ENCODE results near the gene HOXD4. TPM values are rescaled to one million over a fixed set of nuclear protein-coding genes. Genes with fewer than 3 reads are reported as not detected.

HOXD4 gene
- polyA plus RNA-seq, 2 of the 4 experiments (the other 2 are of a cell fraction): 0.27 to 0.87 TPM

DNA sequence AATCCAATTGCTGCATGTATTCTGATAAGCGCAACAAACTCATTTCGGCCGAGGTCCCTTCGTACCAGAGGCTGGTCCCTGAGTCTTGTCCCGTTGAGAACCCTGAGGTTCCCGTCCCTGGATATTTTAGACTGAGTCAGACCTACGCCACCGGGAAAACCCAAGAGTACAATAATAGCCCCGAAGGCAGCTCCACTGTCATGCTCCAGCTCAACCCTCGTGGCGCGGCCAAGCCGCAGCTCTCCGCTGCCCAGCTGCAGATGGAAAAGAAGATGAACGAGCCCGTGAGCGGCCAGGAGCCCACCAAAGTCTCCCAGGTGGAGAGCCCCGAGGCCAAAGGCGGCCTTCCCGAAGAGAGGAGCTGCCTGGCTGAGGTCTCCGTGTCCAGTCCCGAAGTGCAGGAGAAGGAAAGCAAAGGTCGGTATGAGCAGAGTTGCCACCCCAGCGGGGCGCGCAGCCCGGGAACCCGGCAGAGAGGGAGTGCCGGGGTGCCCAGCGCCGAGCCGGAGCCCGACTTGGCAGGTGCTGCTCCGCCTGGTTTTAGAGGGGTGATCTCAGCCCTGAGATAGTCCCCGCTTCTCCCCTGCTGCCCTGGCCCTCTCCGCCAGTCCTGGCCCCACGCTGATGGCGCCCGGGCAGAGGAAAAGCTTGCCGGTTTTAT, 34.1 kb upstream of the HOXD4 start (continued):
- TF ChIP-seq, protein P1, sequence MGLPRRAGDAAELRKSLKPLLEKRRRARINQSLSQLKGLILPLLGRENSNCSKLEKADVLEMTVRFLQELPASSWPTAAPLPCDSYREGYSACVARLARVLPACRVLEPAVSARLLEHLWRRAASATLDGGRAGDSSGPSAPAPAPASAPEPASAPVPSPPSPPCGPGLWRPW (IDR thresholded peaks at IDR 0.05): no peak
- TF ChIP-seq, protein P2, sequence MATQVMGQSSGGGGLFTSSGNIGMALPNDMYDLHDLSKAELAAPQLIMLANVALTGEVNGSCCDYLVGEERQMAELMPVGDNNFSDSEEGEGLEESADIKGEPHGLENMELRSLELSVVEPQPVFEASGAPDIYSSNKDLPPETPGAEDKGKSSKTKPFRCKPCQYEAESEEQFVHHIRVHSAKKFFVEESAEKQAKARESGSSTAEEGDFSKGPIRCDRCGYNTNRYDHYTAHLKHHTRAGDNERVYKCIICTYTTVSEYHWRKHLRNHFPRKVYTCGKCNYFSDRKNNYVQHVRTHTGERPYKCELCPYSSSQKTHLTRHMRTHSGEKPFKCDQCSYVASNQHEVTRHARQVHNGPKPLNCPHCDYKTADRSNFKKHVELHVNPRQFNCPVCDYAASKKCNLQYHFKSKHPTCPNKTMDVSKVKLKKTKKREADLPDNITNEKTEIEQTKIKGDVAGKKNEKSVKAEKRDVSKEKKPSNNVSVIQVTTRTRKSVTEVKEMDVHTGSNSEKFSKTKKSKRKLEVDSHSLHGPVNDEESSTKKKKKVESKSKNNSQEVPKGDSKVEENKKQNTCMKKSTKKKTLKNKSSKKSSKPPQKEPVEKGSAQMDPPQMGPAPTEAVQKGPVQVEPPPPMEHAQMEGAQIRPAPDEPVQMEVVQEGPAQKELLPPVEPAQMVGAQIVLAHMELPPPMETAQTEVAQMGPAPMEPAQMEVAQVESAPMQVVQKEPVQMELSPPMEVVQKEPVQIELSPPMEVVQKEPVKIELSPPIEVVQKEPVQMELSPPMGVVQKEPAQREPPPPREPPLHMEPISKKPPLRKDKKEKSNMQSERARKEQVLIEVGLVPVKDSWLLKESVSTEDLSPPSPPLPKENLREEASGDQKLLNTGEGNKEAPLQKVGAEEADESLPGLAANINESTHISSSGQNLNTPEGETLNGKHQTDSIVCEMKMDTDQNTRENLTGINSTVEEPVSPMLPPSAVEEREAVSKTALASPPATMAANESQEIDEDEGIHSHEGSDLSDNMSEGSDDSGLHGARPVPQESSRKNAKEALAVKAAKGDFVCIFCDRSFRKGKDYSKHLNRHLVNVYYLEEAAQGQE (IDR thresholded peaks at IDR 0.05): no peak
- TF ChIP-seq HOXB5 (CRISPR knock-in tag; IDR thresholded peaks at IDR 0.05): no peak
- no peak for TF ChIP-seq FOXS1 (CRISPR knock-in tag; IDR thresholded peaks at IDR 0.05)
- TF ChIP-seq FOSB (CRISPR knock-in tag; IDR thresholded peaks at IDR 0.05): no peak

DNA sequence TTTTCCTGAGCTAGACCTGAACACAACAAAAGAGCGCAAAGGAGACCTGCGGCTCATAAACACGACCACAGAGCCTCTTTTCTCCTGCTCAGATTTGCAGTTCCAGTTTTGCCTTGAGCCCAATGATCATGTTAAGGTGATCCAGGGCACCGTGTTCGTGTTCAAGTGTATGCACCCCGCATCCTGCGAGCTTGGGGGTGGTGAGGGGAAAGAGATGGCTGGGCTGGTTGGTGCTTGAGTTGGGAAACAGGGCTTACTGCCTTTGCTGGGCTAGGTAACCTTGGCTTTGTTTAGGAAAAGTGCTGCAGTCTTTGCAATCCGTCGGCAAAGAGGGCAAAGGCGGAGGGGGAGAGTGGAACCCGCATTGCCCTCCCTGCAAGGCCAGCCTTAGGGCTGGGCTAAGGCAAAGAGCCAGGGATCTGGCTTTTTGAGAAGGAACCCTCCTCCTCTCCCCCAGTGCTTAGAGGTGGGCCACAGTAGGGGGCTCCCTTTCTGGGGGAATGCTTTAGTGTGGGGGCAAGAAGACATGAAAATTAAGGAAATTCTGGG, 33.5 kb upstream of the HOXD4 start:
- ATAC-seq (no peak), FAIRE-seq (no peak), DNase-seq (ENCODE audit: low read depth in 1 of 2, low spot score in 1 of 2) (no peak)
- ChIA-PET POLR2A (no interaction called here), CTCF (interaction anchor here (0.8 to 3.6 kb wide), 7 partner anchors 9 to 1044 kb away, joined by 3 to 22 read pairs (median 3); no protein-coding TSS in a partner anchor)
- Histone ChIP-seq H3K9me3 (no peaks in the 10 kb centered on the region), H3K4me3 (no peak overlapping the region), H3K4me1 (0 out of 3 replicates have a peak, but pooled peaks cover 3% of the 10 kb centered on the region), H3K4me2 (no peak overlapping the region), H3K27ac (no peak overlapping the region)
- 91% methylated on average over 11 of the region's 11 CpGs for WGBS (ENCODE audit: missing lambda C conversion rate)
- TF ChIP-seq, protein P3, sequence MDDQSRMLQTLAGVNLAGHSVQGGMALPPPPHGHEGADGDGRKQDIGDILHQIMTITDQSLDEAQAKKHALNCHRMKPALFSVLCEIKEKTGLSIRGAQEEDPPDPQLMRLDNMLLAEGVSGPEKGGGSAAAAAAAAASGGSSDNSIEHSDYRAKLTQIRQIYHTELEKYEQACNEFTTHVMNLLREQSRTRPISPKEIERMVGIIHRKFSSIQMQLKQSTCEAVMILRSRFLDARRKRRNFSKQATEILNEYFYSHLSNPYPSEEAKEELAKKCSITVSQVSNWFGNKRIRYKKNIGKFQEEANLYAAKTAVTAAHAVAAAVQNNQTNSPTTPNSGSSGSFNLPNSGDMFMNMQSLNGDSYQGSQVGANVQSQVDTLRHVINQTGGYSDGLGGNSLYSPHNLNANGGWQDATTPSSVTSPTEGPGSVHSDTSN (IDR thresholded peaks at IDR 0.05): no peak
- TF ChIP-seq, protein P1 (IDR thresholded peaks at IDR 0.05): no peak
- TF ChIP-seq HOXB5 (CRISPR knock-in tag; IDR thresholded peaks at IDR 0.05) (no peak), BHLHE40 (IDR thresholded peaks at IDR 0.05; ENCODE audit: low read depth, low read length) (no peak), CHD4 (IDR thresholded peaks at IDR 0.05; ENCODE audit: borderline replicate concordance) (no peak), SMC3 (IDR thresholded peaks at IDR 0.05) (no peak), RAD21 (conservative IDR thresholded peaks at IDR 0.05 in 1 of 2, IDR thresholded peaks at IDR 0.05 in 1 of 2) (no peak), MYC (IDR thresholded peaks at IDR 0.05; ENCODE audit: borderline replicate concordance, low read length) (no peak), TFCP2L1 (CRISPR knock-in tag; IDR thresholded peaks at IDR 0.05) (no peak), PHF8 (IDR thresholded peaks at IDR 0.05; ENCODE audit: borderline replicate concordance, low read depth) (no peak), ZFP36 (IDR thresholded peaks at IDR 0.05; ENCODE audit: borderline replicate concordance, partially characterized antibody) (no peak)
- TF ChIP-seq, protein P4, sequence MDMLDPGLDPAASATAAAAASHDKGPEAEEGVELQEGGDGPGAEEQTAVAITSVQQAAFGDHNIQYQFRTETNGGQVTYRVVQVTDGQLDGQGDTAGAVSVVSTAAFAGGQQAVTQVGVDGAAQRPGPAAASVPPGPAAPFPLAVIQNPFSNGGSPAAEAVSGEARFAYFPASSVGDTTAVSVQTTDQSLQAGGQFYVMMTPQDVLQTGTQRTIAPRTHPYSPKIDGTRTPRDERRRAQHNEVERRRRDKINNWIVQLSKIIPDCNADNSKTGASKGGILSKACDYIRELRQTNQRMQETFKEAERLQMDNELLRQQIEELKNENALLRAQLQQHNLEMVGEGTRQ (IDR thresholded peaks at IDR 0.05): no peak
- TF ChIP-seq, protein P5, sequence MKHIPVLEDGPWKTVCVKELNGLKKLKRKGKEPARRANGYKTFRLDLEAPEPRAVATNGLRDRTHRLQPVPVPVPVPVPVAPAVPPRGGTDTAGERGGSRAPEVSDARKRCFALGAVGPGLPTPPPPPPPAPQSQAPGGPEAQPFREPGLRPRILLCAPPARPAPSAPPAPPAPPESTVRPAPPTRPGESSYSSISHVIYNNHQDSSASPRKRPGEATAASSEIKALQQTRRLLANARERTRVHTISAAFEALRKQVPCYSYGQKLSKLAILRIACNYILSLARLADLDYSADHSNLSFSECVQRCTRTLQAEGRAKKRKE (CRISPR knock-in tag; IDR thresholded peaks at IDR 0.05; ENCODE audit: low read depth): no peak
- TF ChIP-seq, protein P6, sequence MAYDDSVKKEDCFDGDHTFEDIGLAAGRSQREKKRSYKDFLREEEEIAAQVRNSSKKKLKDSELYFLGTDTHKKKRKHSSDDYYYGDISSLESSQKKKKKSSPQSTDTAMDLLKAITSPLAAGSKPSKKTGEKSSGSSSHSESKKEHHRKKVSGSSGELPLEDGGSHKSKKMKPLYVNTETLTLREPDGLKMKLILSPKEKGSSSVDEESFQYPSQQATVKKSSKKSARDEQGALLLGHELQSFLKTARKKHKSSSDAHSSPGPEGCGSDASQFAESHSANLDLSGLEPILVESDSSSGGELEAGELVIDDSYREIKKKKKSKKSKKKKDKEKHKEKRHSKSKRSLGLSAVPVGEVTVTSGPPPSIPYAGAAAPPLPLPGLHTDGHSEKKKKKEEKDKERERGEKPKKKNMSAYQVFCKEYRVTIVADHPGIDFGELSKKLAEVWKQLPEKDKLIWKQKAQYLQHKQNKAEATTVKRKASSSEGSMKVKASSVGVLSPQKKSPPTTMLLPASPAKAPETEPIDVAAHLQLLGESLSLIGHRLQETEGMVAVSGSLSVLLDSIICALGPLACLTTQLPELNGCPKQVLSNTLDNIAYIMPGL (CRISPR knock-in tag; IDR thresholded peaks at IDR 0.05; ENCODE audit: borderline replicate concordance): no peak
- TF ChIP-seq, protein P7, sequence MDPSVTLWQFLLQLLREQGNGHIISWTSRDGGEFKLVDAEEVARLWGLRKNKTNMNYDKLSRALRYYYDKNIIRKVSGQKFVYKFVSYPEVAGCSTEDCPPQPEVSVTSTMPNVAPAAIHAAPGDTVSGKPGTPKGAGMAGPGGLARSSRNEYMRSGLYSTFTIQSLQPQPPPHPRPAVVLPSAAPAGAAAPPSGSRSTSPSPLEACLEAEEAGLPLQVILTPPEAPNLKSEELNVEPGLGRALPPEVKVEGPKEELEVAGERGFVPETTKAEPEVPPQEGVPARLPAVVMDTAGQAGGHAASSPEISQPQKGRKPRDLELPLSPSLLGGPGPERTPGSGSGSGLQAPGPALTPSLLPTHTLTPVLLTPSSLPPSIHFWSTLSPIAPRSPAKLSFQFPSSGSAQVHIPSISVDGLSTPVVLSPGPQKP (IDR thresholded peaks at IDR 0.05; ENCODE audit: low read depth, low read length): no peak
- TF ChIP-seq, protein P8, sequence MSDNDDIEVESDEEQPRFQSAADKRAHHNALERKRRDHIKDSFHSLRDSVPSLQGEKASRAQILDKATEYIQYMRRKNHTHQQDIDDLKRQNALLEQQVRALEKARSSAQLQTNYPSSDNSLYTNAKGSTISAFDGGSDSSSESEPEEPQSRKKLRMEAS (IDR thresholded peaks at IDR 0.05): no peak
- TF ChIP-seq, protein P9, sequence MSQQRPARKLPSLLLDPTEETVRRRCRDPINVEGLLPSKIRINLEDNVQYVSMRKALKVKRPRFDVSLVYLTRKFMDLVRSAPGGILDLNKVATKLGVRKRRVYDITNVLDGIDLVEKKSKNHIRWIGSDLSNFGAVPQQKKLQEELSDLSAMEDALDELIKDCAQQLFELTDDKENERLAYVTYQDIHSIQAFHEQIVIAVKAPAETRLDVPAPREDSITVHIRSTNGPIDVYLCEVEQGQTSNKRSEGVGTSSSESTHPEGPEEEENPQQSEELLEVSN (IDR thresholded peaks at IDR 0.05; ENCODE audit: borderline replicate concordance, low read depth): no peak
